Stomach (tissue), 9 donors: ENCODE data around the gene DNER. TPM values are rescaled to one million over a fixed set of nuclear protein-coding genes. Genes with fewer than 3 reads are reported as not detected.

Experiments used
- DNase-seq, 2 donors: peaks; one replicate each; pipeline versions ENCODE4 v3.0.0 to v3.0.0-alpha.2; 2013 to 2019
- H3K27ac ChIP-seq, 5 donors: fragments of 200-600 bp in 4 of 5; sonication (generic) in 4 of 5; one replicate each; pipeline ENCODE4 v1.5.1; 2013 to 2019; ENCODE audit warnings: mild to moderate bottlenecking in 1 of 5, moderate library complexity in 1 of 5
- H3K27me3 ChIP-seq, 3 donors: fragments of 200-600 bp; sonication (generic); one replicate each; pipeline ENCODE4 v1.5.1; 2017 to 2019; ENCODE audit warnings: mixed run types in 1 of 3
- H3K36me3 ChIP-seq, 4 donors: fragments of 200-600 bp; sonication (generic); 1 replicate in 3 of 4; 2 replicates in 1 of 4; pipeline ENCODE4 v1.5.1; 2016 to 2019
- H3K4me1 ChIP-seq, 4 donors: fragments of 200-600 bp; sonication (generic); one replicate each; pipeline ENCODE4 v1.5.1; 2016 to 2019
- H3K4me3 ChIP-seq, 4 donors: fragments of 200-600 bp; sonication (generic) in 3 of 4; one replicate each; pipeline ENCODE4 v1.5.1; 2016 to 2019; ENCODE audit warnings: mild to moderate bottlenecking in 1 of 4
- H3K9me3 ChIP-seq, 4 donors: fragments of 200-600 bp; sonication (generic); one replicate each; pipeline ENCODE4 v1.5.1; 2016 to 2019
- EP300 ChIP-seq: sonication (generic); formaldehyde crosslinking; IDR thresholded peaks from one replicate; pipeline ENCODE4 v1.6.1; 2017; ENCODE audit warnings: antibody characterized with exemption
- POLR2A ChIP-seq, 4 donors: fragments of 450-650 bp; IDR thresholded peaks; one replicate each; pipeline ENCODE4 v1.6.1; 2016; ENCODE audit warnings: antibody characterized with exemption in 4 of 4, control low read depth in 2 of 4, mild to moderate bottlenecking in 1 of 4, moderate library complexity in 1 of 4
- POLR2AphosphoS5 ChIP-seq, 3 donors: sonication (generic); formaldehyde crosslinking; IDR thresholded peaks; one replicate each; pipeline ENCODE4 v1.6.1; 2016; ENCODE audit warnings: antibody characterized with exemption in 3 of 3
- WGBS, 5 donors: extraction: QIAGEN DNeasy Blood & Tissue Kit in 3 of 5; methylation state at CpG; one replicate each; pipeline versions ENCODE4 v1.1.5 to v1.1.7; 2013 to 2018; 5-methylcytosine and 5-hydroxymethylcytosine counted together
- intact Hi-C: fragments of 100-400 bp; cut with DNase I; formaldehyde crosslinking; loops from one replicate; pipeline ENCODE4 v1.15.1; 2023; ENCODE audit warnings: low total_unique reads
- polyA plus RNA-seq, 3 donors: library from polyadenylated mRNA; stranded (reverse); fragments of 200-250 nt; gene quantifications; one replicate each; pipeline ENCODE4 v1.2.3, GENCODE V29; 2013
- total RNA-seq, 5 donors: library from RNA; depleted of rRNA; stranded (reverse); fragments of >200 nt; gene quantifications; one replicate each; pipeline versions ENCODE4 v1.1.0 to v1.2.3, GENCODE V29; 2014 to 2016
- TF ChIP-seq, protein P1 (sequence below), 7 experiments: fragments of 450-650 bp in 4 of 7; fragments of 200-600 bp in 3 of 7; sonication (generic) in 3 of 7; IDR thresholded peaks; one replicate each; pipeline ENCODE4 v1.5.1; 2016 to 2019; ENCODE audit warnings: antibody characterized with exemption in 7 of 7, control low read depth in 2 of 7, mild to moderate bottlenecking in 1 of 7
- donor health status: healthy with polysubstance abuse.
- donor health status: Bipolar disorder and iron deficiency.
- donor health status: healthy.

The DNER gene
- total and polyA plus RNA-seq, 8 donors, result 1.6 to 10.6 (median 4.9) TPM

DNA sequence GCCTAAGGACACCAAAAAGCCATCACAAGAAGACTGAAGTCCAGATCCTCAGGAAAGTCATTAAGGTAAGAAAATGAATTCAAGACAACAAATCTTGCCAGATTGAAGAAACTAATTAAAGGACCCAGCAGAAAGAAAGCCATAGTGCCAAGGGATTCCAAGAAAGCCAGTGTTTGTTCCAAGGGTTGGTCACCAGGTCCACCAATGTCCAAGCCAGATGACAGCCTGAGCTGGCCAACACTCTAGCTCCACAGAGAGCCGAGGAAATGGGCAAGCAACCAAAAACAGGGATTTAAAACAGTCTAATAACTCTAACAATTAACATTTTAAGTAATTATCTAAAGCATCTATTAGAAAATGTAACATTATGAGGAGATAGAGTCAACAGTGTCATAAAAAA lies 49.2 kb downstream of the DNER start:
- no peak overlapping the region for H3K27ac ChIP-seq
- intact Hi-C loops, result no loop called here
- no peaks in the 10 kb centered on the region for H3K9me3 ChIP-seq
- H3K27me3 ChIP-seq, result no peaks in the 10 kb centered on the region
- TF ChIP-seq POLR2AphosphoS5 (IDR thresholded peaks at IDR 0.05), result no peak
- no peak for TF ChIP-seq POLR2A (IDR thresholded peaks at IDR 0.05)
- TF ChIP-seq, protein P1, sequence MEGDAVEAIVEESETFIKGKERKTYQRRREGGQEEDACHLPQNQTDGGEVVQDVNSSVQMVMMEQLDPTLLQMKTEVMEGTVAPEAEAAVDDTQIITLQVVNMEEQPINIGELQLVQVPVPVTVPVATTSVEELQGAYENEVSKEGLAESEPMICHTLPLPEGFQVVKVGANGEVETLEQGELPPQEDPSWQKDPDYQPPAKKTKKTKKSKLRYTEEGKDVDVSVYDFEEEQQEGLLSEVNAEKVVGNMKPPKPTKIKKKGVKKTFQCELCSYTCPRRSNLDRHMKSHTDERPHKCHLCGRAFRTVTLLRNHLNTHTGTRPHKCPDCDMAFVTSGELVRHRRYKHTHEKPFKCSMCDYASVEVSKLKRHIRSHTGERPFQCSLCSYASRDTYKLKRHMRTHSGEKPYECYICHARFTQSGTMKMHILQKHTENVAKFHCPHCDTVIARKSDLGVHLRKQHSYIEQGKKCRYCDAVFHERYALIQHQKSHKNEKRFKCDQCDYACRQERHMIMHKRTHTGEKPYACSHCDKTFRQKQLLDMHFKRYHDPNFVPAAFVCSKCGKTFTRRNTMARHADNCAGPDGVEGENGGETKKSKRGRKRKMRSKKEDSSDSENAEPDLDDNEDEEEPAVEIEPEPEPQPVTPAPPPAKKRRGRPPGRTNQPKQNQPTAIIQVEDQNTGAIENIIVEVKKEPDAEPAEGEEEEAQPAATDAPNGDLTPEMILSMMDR (IDR thresholded peaks at IDR 0.05), result no peak
- no peak for TF ChIP-seq EP300
- no peak overlapping the region for H3K4me3 ChIP-seq
- no peak for DNase-seq
- 36 to 57% (median 47%) methylated on average over 1 of the region's 1 CpG for WGBS, 5 donors
- H3K4me1 ChIP-seq, result no peaks in the 10 kb centered on the region
- H3K36me3 ChIP-seq, result no peaks in the 10 kb centered on the region

GRCh38 chr2:229661478-229661877 lies 52.9 kb downstream of the DNER start:
- Histone ChIP-seq H3K27ac (no peak overlapping the region), H3K36me3 (no peaks in the 10 kb centered on the region), H3K9me3 (no peaks in the 10 kb centered on the region), H3K4me1 (no peaks in the 10 kb centered on the region), H3K27me3 (no peaks in the 10 kb centered on the region), H3K4me3 (no peak overlapping the region)
- 50 to 74% (median 61%) methylated on average over 3 of the region's 3 CpGs for WGBS, 5 donors
- intact Hi-C loops, result no loop called here
- TF ChIP-seq POLR2AphosphoS5 (IDR thresholded peaks at IDR 0.05) (no peak), POLR2A (IDR thresholded peaks at IDR 0.05) (no peak), EP300 (no peak)
- TF ChIP-seq, protein P1 (IDR thresholded peaks at IDR 0.05), result no peak
- no peak for DNase-seq

DNA sequence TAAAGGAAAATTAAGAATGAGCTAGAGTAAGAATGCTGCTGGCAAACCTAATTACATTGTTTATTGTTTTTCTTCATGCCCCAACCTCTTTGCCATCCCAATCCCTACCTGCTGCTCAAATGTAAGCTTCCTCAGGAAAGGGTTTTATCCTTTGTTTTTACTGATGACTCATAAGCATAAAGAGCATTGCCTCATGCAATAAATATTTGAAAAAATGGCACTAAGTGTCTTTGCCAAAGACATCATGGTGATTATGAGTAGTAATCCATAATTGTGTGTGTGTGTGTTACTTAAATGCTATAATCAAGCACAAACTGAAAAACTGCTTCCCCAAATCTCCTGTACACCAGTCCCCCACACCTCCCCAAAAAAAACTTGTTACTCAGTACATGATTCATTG lies 53.4 kb downstream of the DNER start:
- no peaks in the 10 kb centered on the region for H3K4me1 ChIP-seq
- TF ChIP-seq POLR2A (IDR thresholded peaks at IDR 0.05), result no peak
- TF ChIP-seq POLR2AphosphoS5 (IDR thresholded peaks at IDR 0.05), result no peak
- TF ChIP-seq EP300, result no peak
- TF ChIP-seq, protein P1 (IDR thresholded peaks at IDR 0.05), result no peak
- no peak overlapping the region for H3K4me3 ChIP-seq
- no peaks in the 10 kb centered on the region for H3K36me3 ChIP-seq
- H3K27ac ChIP-seq, result no peak overlapping the region
- H3K27me3 ChIP-seq, result no peaks in the 10 kb centered on the region
- no peaks in the 10 kb centered on the region for H3K9me3 ChIP-seq
- intact Hi-C loops, result no loop called here
- no peak for DNase-seq

DNA sequence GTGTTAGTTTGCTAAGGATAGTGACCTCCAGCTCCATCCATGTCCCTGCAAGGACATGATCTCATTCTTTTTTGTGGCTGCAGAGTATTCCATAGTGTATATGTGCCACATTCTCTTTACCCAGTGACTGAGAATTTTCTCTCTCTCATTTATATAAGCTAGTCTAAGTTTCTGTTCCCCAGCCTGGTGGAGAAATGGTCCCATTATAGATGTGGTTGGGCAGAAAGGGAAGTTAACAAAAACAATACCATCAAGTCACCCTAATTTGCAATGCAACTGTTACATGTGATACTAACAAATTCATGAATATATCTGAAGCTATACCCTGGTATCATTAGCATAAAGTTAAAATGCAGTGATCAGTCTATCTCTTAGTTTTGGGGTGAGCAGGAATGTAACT lies 54.0 kb downstream of the DNER start:
- Histone ChIP-seq H3K4me3 (no peak overlapping the region), H3K36me3 (no peaks in the 10 kb centered on the region), H3K4me1 (no peaks in the 10 kb centered on the region), H3K27me3 (no peaks in the 10 kb centered on the region), H3K27ac (no peak overlapping the region), H3K9me3 (no peaks in the 10 kb centered on the region)
- no peak for DNase-seq
- intact Hi-C loops, result no loop called here
- TF ChIP-seq, protein P1 (IDR thresholded peaks at IDR 0.05), result no peak
- TF ChIP-seq POLR2A (IDR thresholded peaks at IDR 0.05), result no peak
- no peak for TF ChIP-seq EP300
- TF ChIP-seq POLR2AphosphoS5 (IDR thresholded peaks at IDR 0.05), result no peak
